Stimulated activated memory B cell treated with anti-CD40 and anti-IgM and Interleukin-4, amounts not matched to agents 10 μg/mL and 1 μg/mL and 100 μg/mL, for 72 hours (primary cell): ENCODE data around the gene SUDS3.
"Not testable (repeated sequence)": the region's sequence is repeated elsewhere in the genome, so short reads cannot be mapped to it uniquely, and the experiment has no call there.

Experiments
- ATAC-seq: fragments of 150-1000 bp; cut with Tn5 transposase; 2 replicates; pipeline ENCODE4 v1.10.0; 2021
- H3K27ac Mint-ChIP-seq: one replicate; pipeline ENCODE4 v1.8.0; 2022; ENCODE audit warnings: mild to moderate bottlenecking, mixed read lengths
- H3K27me3 Mint-ChIP-seq: one replicate; pipeline ENCODE4 v1.8.0; 2022; ENCODE audit warnings: mixed read lengths
- H3K36me3 Mint-ChIP-seq: one replicate; pipeline ENCODE4 v1.8.0; 2022; ENCODE audit warnings: mixed read lengths
- H3K4me1 Mint-ChIP-seq: one replicate; pipeline ENCODE4 v1.8.0; 2022; ENCODE audit warnings: mixed read lengths
- H3K4me3 Mint-ChIP-seq: one replicate; pipeline ENCODE4 v1.8.0; 2022; ENCODE audit warnings: mild to moderate bottlenecking, moderate library complexity, mixed read lengths
- H3K9me3 Mint-ChIP-seq: one replicate; pipeline ENCODE4 v1.8.0; 2022; ENCODE audit warnings: mixed read lengths

Gene SUDS3

DNA sequence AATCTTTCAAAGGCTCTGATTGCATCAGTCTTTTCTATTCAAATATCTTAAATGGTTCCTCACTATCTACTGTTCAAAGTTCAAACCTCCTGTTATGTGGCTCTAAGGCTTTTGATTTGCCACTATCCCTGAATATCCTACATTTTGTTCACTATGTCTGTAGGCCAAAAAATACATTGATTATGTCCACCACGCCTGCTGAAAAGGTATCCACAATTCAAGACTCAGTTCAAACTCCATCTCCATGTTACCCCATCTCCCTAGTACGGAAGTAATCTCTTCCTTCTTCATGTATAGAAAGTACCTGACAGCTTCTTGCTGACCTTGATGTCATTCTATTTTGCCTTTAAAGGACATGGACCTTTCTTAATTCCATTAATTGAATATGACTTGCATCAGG, 28.4 kb upstream of the SUDS3 start:
- Mint-ChIP-seq H3K27ac (peak overlapping the region; percentile 72), H3K27me3 (no peaks in the 10 kb centered on the region), H3K4me1 (peaks cover 37% of the 10 kb centered on the region), H3K9me3 (no peaks in the 10 kb centered on the region), H3K4me3 (no peak overlapping the region), H3K36me3 (peaks cover 2% of the 10 kb centered on the region)
- ATAC-seq, result no peak

DNA sequence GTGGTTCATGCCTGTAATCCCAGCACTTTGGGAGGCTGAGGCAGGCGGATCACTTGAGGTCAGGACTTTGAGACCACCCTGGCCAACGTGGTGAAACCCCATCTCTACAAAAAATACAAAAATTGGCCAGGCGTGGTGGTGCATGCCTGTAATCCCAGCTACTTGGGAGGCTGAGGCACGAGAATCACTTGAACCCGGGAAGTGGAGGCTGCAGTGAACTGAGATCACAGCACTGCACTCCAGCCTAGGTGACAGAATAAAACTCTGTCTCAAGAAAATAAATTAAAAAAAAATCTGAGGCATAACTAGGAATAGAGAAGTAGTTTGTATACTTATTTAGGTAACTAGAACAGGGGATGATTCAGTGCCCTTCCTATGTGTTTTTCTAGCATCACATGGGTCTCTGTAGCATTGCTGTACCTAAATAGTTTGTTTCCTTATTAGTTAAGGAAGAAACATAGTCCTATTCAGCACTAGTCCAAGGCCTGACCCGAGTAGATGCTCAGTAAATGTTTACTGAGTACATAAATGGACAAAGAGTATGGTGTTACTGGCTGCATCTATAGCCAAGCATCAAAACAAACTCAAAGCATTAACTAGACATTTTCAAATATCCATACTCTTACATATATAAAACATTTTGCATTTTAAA, 25.3 kb upstream of the SUDS3 start:
- peaks cover 36% of the 10 kb centered on the region for H3K4me1 Mint-ChIP-seq

DNA sequence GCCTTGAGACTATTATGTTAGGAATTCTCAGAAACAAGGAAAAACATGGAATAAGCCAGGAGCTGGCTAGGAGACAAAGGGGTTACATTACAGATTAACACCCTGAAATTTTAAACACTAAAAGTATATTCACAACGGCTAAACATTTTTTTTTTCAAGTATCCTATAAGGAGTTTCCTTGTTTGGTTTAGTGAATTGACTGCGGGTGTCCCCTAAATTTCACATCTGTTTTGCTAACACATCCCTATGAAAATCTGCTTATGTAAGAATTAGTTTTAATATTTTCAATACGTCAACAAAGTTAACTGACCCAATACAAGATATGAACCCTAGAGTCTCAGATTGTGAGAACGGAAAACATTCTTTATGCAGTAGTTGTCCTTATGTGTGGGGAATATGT, 22.6 kb upstream of the SUDS3 start:
- ATAC-seq, result no peak
- Mint-ChIP-seq H3K27me3 (no peaks in the 10 kb centered on the region), H3K4me1 (peaks cover 35% of the 10 kb centered on the region), H3K9me3 (peaks cover 4% of the 10 kb centered on the region), H3K36me3 (peaks cover 22% of the 10 kb centered on the region), H3K27ac (peak overlapping the region; percentile 59), H3K4me3 (no peak overlapping the region)

More for the DNA sequence above, 25.3 kb upstream of the SUDS3 start:
- Mint-ChIP-seq H3K36me3 (peaks cover 22% of the 10 kb centered on the region), H3K9me3 (peaks cover 4% of the 10 kb centered on the region), H3K27ac (no peak overlapping the region), H3K27me3 (no peaks in the 10 kb centered on the region), H3K4me3 (no peak overlapping the region)
- ATAC-seq, result no peak

DNA sequence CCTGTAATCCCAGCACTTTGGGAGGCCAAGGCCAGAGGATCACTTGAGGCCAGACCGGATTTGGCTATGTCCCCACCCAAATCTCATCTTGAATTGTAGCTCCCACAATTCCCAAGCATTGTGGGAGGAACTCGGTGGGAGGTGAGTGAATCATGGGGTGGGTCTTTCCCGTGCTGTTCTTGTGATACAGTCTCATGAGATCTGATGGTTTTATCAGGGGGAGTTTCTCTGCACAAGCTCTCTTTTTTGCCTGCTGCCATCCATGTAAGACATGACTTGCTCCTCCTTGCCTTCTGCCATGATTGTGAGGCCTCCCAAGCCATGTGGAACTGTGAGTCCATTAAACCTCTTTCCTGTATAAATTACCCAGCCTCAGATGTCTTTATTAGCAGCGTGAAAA, 21.9 kb upstream of the SUDS3 start:
- Mint-ChIP-seq H3K36me3 (peaks cover 22% of the 10 kb centered on the region), H3K4me1 (peaks cover 40% of the 10 kb centered on the region)
- not testable (repeated sequence) for H3K4me3 Mint-ChIP-seq, H3K27ac Mint-ChIP-seq, H3K9me3 Mint-ChIP-seq, ATAC-seq, H3K27me3 Mint-ChIP-seq

DNA sequence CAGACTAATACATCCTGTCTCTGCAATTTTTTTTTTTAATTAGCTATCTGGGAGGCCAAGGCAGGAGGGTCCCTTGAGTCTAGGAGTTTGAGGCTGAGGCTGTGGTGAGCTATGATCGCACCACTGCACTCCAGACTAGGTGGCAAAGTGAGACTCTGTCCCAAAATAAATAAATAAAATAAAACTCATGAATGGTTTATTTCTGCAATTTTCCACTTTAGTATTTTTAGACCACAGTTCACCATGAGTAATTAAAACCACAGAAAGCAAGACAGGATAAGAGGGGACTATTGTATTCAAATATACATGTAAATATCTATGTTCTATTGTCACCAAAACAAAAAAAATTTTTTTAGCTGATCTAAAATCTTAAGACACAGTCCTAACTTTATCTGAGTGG, 21.5 kb upstream of the SUDS3 start:
- Mint-ChIP-seq H3K27me3 (no peaks in the 10 kb centered on the region), H3K4me3 (no peak overlapping the region), H3K27ac (no peak overlapping the region), H3K9me3 (peaks cover 4% of the 10 kb centered on the region), H3K36me3 (peaks cover 22% of the 10 kb centered on the region), H3K4me1 (peaks cover 44% of the 10 kb centered on the region)
- no peak for ATAC-seq

DNA sequence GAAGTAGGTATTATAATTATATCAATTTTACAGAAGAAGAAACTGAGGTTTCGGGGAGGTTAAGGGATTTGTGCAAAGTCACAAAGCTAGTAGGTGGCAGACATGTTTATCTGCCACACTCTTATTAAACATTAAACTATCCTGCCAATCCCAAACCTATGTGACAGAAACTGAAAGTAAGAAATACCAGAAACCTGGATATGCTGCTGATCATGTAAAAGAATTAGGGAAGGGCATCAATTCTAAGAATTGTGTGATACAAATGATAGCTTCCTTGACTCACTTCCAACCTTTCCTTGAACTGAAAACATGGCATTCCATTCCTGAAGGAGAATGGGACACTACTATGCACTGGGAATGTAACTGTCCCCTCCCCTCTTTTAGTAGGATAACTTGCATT, 20.5 kb upstream of the SUDS3 start:
- peak overlapping the region; percentile 90 for H3K27ac Mint-ChIP-seq
- H3K4me3 Mint-ChIP-seq, result peak overlapping the region; percentile 7
- ATAC-seq, result no peak
- peaks cover 4% of the 10 kb centered on the region for H3K9me3 Mint-ChIP-seq
- H3K4me1 Mint-ChIP-seq, result peaks cover 45% of the 10 kb centered on the region
- peaks cover 22% of the 10 kb centered on the region for H3K36me3 Mint-ChIP-seq
- no peaks in the 10 kb centered on the region for H3K27me3 Mint-ChIP-seq

DNA sequence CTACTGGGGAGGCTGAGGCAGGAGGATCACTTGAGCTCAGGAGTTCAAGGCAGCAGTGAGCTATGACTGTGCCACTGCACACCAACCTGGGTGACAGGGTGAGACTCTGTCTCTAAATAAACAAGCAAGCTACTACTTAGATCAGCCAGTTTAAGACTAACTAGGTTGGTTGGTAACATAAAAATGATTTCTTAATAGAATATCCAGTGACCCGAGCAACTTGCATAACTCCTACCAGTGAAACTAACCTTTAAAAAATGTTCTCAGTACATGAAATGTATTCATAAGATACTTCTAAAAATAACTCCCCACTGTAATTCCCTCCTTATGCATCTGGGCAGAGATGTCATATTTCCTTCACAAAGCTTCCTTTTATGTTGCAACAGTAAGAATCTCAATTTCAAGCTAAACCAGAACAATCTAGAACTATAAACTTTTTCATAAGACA, 19.5 kb upstream of the SUDS3 start:
- Mint-ChIP-seq H3K4me3 (peak overlapping the region; percentile 93), H3K4me1 (peaks cover 45% of the 10 kb centered on the region), H3K36me3 (peaks cover 22% of the 10 kb centered on the region), H3K27me3 (no peaks in the 10 kb centered on the region), H3K27ac (peak overlapping the region; percentile 90), H3K9me3 (peaks cover 4% of the 10 kb centered on the region)
- ATAC-seq, result peak; percentile 78

DNA sequence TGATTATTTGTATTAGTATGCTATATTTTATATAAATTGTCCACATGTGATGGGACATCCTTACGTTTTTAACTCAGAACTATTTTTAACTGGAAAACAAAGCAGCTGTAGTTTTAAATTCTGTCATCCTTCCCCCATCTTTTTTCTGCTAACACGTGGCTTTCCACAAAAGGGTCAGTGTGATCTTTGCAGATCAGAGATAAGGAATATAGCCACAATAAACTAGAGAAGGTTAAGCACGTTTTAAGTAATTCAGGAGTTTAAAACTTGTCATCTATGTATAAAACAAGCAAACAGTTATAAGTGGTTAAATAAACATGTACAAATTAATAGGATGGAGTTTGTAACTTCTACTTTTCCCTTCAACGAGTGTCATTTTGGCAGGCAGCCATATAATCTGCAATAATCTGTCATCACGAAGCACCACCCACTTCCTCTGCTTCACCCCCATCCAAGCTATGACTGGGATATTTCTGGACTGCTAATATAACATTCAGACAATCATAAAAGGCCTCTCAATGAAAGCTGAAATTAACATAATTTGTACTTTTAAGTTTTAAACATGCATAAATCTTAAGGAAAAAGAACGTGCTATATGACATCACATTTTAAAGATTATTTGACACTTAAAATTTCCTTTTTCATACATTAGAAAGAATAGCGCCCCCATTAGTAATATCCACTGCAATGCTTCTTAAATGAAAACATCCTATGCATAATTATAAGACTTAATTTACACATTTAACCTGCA, 18.9 kb upstream of the SUDS3 start:
- peak overlapping the region; percentile 90 for H3K27ac Mint-ChIP-seq
- peaks cover 45% of the 10 kb centered on the region for H3K4me1 Mint-ChIP-seq
- H3K9me3 Mint-ChIP-seq, result peaks cover 4% of the 10 kb centered on the region
- no peaks in the 10 kb centered on the region for H3K27me3 Mint-ChIP-seq
- peak overlapping the region; percentile 93 for H3K4me3 Mint-ChIP-seq
- ATAC-seq, result peak; percentile 82
- peaks cover 22% of the 10 kb centered on the region for H3K36me3 Mint-ChIP-seq

DNA sequence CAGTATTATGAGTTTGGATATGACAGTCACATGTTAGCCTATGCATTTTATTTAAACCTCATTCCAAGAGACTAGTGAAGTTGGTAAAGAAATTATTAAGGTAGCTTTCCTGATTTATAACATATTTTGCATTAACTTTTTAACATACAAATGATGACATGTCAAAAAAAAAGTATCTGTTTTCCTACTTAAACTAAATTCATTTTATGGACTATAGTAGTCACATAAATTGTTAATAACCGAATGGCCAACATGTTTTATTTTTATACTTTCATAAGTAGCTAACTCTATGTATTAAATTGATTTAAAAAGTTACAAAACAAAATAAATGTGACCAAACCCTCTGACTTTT, 18.4 kb upstream of the SUDS3 start:
- peaks cover 4% of the 10 kb centered on the region for H3K9me3 Mint-ChIP-seq
- peak overlapping the region; percentile 90 for H3K27ac Mint-ChIP-seq
- ATAC-seq, result no peak

DNA sequence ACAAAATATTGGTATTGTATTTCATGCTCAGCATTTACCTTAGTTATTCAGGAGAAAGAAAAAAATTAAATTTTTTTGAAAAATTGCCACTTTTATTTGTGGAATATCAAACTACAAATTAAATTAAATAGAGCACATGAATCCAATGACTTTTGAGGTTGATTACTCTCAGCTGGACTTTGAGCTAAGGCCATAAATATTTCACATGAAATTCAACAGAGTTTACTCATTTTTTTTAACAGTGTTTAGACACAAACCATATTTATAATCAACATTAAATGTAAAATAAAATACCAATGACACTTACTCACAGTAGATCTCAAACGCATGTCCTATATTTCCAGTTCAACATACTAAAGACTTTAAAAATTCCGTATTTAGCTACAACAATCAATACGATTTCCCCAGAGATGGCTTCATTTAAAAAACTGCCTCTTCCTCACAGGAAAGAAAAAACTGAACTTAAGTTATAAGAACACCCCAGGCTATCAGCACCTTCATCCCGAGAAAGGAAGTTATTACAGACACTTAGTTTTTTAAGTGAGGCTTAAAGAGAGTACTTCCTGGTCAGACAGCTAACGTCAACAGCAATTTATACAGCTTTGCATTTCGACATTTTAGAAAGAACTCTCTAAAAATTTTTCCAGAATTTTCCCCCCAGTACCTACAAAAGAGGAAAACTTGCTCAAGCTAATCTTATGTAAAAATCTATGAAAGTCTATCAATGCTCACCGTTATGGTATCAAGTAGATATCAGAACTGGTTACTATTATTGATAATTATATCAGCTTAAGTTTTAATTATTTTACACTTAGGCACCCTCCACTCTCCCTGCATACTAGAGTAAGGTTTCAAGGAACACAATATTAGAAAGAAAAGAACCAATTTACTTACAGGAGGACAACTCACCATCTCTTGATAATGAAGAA, 17.5 kb upstream of the SUDS3 start:
- Mint-ChIP-seq H3K4me1 (peaks cover 41% of the 10 kb centered on the region), H3K4me3 (peak overlapping the region; percentile 93), H3K27ac (peak overlapping the region; percentile 90), H3K36me3 (peaks cover 18% of the 10 kb centered on the region), H3K9me3 (no peaks in the 10 kb centered on the region), H3K27me3 (no peaks in the 10 kb centered on the region)
- peak; percentile 60 for ATAC-seq

More for the DNA sequence above, 18.4 kb upstream of the SUDS3 start:
- Mint-ChIP-seq H3K36me3 (peaks cover 20% of the 10 kb centered on the region), H3K27me3 (no peaks in the 10 kb centered on the region), H3K4me3 (peak overlapping the region; percentile 93), H3K4me1 (peaks cover 42% of the 10 kb centered on the region)

DNA sequence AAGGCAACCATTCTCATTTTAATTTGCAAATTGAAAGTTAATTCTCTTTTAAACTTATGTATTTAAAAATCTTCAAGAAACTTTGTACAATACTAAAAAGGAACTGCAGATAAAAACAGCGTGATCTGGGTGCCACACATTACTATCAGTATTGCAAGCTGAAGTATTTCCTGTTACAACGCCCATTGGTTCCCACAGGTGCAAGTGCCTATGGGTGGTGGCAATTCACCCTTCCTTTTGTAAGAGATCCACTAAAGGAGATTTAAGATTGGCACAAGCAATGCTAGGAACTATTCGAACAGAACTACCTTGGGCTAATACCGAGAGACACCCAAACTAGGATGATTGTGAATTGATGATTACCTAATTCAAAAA, 16.8 kb upstream of the SUDS3 start:
- H3K27ac Mint-ChIP-seq, result peak overlapping the region; percentile 90
- no peak for ATAC-seq
- peaks cover 11% of the 10 kb centered on the region for H3K36me3 Mint-ChIP-seq
- no peaks in the 10 kb centered on the region for H3K27me3 Mint-ChIP-seq
- peak overlapping the region; percentile 93 for H3K4me3 Mint-ChIP-seq
- peaks cover 45% of the 10 kb centered on the region for H3K4me1 Mint-ChIP-seq
- H3K9me3 Mint-ChIP-seq, result no peaks in the 10 kb centered on the region

DNA sequence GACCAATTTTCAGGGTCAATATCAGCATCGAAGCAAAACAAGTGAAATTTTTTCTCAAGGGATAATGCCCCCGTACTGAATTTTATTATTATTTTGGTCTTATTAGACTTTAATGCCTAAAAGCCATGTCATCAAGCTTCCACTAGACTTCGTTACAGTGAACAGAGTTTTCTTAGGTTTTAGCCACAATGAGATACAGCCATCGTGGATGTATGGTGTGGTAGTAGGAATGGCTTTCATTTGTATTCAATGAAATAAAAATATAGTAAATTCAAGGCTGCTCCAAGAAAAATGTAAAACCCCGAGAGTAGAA, 15.3 kb upstream of the SUDS3 start:
- Mint-ChIP-seq H3K27ac (no peak overlapping the region), H3K36me3 (peaks cover 5% of the 10 kb centered on the region), H3K4me3 (no peak overlapping the region), H3K27me3 (no peaks in the 10 kb centered on the region), H3K4me1 (peaks cover 41% of the 10 kb centered on the region), H3K9me3 (no peaks in the 10 kb centered on the region)
- ATAC-seq, result no peak

DNA sequence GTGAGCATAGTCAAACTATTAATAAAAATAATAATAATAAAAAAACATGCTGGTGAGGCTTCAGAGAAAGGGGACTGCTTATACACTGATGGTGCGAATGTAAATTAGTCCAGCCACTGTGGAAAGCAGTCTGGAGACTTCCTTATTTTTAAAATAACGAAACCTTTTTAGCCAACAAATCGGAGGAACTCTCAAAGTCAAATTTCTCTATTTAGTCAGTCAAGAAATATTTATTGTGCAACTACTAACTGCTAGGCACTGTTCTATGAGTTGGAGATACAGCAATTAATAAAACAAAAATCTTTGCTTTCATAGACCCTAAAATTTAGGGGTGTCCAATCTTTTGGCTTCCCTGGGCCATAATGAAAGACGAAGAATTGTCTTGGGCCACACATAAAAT, 14.5 kb upstream of the SUDS3 start:
- Mint-ChIP-seq H3K9me3 (no peaks in the 10 kb centered on the region), H3K27me3 (no peaks in the 10 kb centered on the region), H3K4me1 (peaks cover 32% of the 10 kb centered on the region), H3K4me3 (no peak overlapping the region), H3K27ac (no peak overlapping the region), H3K36me3 (peaks cover 5% of the 10 kb centered on the region)
- no peak for ATAC-seq

DNA sequence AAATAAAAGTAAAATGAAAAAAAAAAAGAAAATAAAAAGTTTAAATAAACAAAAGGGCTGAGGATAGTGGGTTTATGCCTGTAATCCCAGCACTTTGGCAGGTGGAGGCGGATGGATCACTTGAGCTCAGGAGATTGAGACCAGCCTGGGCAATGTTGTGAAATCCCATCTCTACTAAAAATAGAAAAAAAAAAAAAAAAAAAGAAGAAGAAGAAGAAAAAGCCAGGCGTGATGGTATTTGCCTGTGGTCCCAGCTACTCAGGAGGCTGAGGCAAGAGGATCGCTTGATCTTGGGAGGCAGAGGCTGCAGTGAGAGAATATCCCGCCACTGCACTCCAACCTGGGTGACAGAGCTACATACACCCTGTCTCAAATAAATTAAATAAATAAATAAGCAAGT, 7.5 kb upstream of the SUDS3 start:
- no peak for ATAC-seq
- Mint-ChIP-seq H3K27me3 (no peaks in the 10 kb centered on the region), H3K4me1 (peaks cover 34% of the 10 kb centered on the region)

DNA sequence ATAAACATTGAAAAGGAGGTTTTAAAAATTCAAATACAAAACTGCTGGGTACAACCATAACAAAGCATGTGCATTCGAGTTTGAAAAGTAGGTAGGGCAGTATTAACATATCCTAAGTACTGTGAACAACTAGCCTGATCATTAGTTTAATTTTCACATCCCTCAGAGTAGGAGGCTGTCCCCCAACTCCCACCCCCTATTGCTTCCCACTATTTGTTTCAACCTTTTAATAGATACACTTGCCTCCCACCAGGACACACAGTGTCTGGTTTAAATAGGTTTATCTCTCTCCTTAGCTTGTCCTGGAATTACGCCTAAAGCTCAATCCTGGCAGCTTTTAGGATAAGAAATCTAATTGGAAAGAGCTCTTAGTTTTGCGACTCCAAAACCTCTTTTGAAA, 5.8 kb upstream of the SUDS3 start:
- no peak overlapping the region for H3K27ac Mint-ChIP-seq
- H3K9me3 Mint-ChIP-seq, result no peaks in the 10 kb centered on the region
- ATAC-seq, result no peak
- H3K4me3 Mint-ChIP-seq, result peak overlapping the region; percentile 93
- peaks cover 39% of the 10 kb centered on the region for H3K4me1 Mint-ChIP-seq
- H3K27me3 Mint-ChIP-seq, result no peaks in the 10 kb centered on the region
- no peaks in the 10 kb centered on the region for H3K36me3 Mint-ChIP-seq

More for the DNA sequence above, 7.5 kb upstream of the SUDS3 start:
- no peak overlapping the region for H3K27ac Mint-ChIP-seq
- H3K36me3 Mint-ChIP-seq, result no peaks in the 10 kb centered on the region
- no peak overlapping the region for H3K4me3 Mint-ChIP-seq
- H3K9me3 Mint-ChIP-seq, result no peaks in the 10 kb centered on the region
